Measurements from ENCODE around the gene MRTFB.

MRTFB gene

GRCh38 chr16:14069818-14070217 lies 1.3 kb upstream of the MRTFB start:
- DNase-seq, result no peak

DNA sequence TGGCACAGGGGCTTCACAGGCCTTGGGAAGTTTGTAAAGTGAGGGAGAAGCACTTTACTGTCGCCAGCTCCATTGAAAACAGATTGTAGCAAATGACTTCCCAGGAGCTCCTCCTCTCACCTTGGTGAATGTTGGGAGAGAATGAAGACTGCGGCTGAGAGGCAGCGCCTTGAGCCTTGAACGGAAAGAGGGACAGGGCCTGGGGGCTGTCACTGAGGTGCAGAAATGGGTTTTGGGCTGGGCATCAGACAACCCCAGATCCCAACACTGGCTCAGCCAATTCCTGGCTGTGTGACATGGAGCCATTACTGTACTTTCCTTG lies 603 bp upstream of the MRTFB start:
- no peak for DNase-seq

- DNase-seq, result peak in 1 of 4 experiments; percentile 13
Observed at GRCh38 chr16:14071576-14072271, 605 bp downstream of the MRTFB start.

- DNase-seq, result no peak
Observed at GRCh38 chr16:14072360-14072759, 1.2 kb downstream of the MRTFB start.

DNA sequence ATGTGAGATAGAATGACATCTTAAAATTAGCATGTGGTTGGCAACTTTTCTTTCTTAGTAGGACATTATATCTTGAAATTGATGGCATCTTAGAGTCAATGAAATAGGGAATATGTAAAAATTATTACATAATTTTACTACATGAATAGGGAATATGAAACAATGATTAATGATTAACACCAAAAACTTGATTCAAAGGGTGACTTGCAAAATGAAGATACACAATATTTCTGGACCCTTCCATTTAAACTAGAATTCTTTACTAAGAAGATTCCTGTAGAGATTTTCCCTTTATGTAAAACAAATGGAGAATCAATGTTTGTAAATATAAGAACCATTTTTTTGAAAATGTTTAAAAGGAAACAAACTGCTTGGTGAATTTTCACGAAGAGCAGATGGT lies 3.4 kb downstream of the MRTFB start:
- no peak for DNase-seq

GRCh38 chr16:14077918-14078317 lies 6.8 kb downstream of the MRTFB start:
- no peak for DNase-seq

DNA sequence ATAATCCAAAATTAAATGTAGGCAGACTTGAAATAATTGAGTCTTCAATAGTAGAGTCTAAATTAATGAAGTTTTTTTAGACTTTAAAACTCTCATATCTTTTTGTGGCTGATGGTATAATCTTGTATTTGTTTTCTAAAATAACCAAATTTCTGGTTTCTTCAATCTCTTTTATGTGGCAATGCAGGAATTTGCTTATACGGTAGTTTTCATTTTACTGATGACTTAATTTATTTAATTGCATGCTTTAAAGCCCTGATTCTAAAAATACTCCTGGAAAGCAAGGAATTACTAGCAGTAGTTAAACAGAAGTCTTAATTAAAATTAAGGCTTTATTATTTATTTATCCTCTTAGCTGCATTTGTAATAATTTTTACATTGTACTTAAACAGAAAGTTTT lies 15.4 kb downstream of the MRTFB start:
- DNase-seq, result no peak

DNA sequence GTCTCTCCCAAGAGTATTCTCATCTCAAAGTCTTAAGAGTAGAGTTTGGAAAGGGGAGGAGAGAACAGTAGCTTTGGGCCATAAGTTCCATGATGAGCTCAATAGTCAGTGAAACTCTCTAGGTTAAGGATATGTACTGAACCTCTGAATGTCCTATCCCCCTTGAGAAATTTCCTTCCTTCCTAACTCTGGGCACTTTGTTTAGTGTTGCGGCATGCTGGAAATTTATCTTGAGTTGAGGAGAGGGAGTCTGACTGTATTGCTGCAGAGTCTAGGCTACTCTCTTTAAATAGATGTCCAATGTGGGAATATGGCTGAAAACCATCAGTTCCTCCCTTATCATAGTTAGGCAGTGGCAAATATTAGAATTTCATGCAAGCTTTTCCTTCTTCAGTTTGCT lies 16.1 kb downstream of the MRTFB start:
- DNase-seq, result no peak

GRCh38 chr16:14087590-14088154 lies 16.6 kb downstream of the MRTFB start:
- DNase-seq, result no peak

- DNase-seq, result no peak
Observed at GRCh38 chr16:14088155-14088753, 17.1 kb downstream of the MRTFB start.

GRCh38 chr16:14089283-14089823 lies 18.2 kb downstream of the MRTFB start:
- no peak for DNase-seq

DNA sequence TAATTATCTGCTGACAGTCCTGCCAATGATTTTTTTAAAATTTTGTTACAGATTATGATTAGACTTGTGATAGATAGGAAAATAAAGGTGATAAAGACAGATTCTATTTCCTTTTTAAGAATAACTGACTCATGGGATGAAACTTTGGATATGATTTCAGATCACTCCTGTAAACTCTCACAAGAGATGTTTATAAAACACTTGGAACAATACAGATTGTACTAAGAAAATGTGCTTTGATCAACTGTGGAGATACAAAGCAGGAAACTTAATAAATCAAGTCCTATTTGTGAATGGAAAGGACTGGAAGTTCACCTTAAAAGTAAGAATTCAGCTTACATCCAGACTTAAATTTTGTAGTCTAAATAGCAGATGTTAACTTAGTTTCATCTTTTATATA lies 21.4 kb downstream of the MRTFB start:
- DNase-seq, result no peak

DNA sequence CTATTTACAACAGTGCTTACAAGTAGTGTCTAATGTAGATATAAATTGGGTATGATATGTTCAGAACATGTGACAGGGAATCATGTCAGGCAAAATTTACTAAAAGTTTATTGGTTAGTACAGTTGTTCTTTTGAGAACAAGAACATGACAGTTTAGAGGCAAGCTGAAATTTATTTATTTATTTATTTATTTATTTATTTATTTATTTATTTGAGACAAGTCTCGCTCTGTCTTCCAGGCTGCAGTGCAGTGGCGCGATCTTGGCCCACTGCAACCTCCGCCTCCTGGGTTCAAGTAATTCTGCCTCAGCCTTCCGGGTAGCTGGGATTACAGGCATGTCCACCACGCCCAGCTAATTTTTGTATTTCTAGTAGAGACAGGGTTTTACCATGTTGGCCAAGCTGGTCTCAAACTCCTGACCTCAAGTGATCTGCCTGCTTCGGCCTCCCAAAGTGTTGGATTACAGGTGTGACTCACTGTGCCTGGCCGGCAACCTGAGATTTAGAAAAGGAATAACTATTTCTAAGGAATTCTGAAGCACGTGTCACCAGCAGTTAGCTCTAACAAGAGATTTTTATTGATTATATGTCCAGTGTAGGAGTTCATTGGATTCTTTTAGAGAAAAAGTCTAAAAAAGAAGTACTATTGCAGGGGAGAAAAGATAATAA lies 24.9 kb downstream of the MRTFB start:
- no peak for DNase-seq

DNA sequence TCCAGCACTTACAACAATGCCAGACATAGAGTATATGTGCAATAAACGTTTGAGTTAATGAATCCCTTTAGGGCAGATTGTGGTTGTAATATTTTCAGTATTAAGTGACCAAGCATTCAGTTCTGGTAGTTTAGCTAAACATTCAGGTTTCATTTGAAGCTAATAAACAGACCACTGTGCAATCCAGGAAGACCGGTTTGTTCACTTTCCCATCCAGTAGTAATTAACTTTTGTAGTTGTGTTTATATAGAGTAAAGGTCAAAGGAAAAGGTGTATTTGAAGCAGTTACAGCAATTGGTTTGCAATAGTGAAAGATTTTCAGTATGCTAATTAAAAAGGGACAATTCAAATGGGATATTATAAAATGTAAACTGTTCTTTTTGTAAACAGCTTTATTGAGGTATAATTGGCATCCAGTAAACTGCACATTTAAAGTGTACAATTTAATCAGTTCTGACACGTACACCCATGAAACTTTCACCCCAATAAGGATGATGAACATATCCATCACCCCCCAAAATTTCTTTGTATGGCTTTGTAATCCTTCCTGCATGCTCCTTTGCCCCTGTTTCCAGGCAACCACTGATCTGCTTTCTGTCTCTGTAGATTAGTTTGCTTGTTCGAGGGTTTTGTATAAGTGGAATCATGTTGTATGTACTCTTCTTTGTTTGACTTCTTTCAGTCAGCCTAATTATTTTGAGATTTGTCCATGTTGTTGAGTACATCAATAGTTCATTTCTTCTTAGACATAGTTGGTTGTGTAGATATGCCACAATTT lies 26.3 kb downstream of the MRTFB start:
- no peak for DNase-seq

- no peak for DNase-seq
Observed at GRCh38 chr16:14098081-14098480, 27.0 kb downstream of the MRTFB start.

DNA sequence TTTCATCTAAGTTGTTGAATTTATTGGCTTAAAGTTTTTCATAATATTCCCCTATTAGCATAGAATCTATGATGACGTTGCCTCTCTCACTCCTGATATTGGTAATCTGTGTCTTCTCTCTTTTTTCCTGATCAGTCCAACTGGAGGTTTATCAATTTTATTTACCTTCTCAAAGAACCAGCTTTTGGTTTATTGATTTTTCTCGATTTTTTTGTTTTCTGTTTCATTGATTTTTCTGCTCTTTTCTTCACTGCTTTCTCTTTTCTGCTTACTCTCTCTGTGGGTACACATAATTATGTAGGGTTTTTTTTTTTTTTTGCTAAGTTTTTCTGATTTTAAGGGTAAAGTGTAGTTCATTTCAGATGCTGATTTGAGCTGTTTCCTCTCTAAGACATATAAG lies 29.7 kb downstream of the MRTFB start:
- no peak for DNase-seq

- no peak for DNase-seq
Observed at GRCh38 chr16:14101415-14101814, 30.3 kb downstream of the MRTFB start.

DNA sequence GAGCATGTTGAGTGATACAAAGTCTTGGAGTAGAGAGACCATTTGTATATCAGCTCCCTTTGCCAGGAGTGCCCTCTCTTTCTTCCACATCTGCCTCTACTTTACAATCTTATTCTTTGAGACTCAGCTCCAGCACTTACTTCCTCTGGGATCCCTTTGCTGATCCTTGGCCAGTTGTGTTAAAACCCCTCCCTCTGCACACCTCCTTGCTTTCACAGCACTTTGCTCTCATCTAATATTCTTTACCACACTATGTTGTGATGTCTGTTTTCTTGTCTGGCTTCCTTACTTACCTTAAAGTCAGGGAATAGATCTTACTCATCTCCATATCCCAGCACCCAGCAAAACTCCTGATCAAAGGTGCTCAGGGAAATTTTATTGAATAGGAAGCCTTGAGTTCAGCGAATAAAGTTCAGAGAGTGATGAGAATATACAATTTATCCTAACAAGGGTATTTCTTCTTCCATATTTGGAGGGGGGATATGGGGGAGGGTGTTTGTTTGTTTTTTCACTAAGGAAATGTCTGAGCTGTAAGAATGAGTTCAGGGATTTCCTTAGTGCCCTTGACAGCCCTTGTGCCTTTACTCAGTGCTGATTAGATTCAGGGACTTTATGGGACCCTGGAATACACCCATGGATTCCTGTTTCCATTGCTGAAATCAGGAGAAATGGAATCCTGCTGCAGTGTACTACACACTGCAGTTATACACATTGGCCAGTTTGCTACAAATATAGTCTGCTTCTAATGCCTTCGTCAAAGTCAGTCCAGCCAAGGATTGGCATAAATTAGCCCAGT lies 32.0 kb downstream of the MRTFB start:
- DNase-seq, result no peak

DNA sequence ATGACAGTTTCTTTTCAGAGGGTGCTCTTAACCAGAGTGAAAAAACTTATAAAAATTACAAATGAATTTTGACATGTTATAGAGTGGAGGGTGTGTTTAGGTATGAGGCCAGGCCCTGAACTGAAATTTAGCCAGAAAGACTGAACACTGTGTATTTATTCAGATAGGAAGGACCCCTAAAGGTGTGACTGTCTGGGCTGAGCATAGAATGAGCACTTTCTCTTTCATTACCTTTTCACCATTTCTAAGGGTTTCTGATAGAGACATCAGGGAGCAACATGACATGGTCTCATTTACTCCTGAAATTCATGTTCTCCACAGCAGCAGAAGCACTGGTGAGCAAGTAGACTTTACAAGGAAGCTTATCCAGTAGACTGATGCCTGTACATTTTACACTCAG lies 32.9 kb downstream of the MRTFB start:
- no peak for DNase-seq

DNA sequence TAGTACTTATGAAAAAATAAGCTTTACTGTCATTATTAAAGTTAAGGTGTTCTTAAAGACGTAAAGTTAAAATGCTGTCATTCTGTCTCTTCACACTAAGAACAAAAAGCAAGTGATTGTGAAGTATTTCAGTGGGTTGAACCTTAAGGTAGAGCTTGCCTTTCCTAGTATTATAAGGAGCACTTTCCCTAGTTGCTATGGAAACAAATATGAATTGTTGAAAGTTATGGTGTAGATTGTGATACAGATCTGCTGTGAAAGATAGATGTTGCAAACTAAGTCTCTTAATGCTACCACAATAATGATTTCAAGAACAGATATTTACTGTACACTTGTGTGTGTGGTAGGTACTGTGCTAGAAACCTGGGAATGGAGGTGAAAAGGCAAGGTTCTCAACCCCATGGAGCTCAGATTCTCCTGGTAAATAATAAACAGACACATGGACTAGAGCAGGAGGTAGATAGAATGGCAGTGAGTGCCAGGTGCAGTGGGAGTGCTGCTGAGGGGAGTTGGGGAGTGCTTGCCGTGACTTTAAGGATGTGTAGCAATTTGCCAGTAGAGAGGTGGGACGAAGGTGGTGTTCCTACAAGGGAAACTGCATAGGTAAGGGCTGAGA lies 34.7 kb downstream of the MRTFB start:
- DNase-seq, result no peak

DNA sequence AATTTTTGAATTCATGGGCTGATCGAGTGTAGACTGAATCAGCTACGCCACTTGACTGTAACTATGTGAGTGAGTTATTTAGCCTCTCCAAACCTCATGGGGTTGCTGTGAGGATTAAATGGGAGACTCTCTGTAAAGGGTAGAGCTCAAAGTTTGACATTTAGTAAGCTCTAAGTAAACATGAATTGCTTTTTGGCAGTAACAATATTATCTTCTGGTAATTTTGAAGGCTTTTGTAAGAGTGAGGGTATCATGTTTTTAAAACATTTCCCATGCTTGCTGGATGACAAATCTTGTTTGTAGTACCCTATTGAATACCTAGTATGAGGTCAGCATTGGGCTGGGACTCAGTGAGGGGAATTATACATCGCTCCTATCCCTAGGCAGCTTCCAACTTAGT lies 35.3 kb downstream of the MRTFB start:
- DNase-seq, result no peak

DNA sequence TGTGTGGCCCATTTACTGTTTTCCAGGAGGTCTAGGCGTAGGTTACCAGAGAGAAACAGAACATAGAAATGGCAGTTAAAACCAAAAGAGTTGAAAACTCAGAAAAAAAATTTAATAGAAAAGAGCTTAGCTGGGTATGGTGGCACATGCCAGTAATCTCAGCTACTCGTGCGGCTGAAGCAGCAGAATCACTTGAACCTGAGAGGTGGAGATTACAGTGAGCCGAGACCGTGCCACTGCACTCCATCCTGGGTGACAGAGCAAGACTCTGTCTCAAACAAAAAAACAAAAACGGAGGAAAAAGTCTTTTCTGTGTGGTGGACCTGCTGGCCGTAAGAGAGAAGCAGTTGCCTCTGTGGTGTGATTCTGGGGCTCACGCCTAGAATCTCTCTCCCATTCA lies 35.8 kb downstream of the MRTFB start:
- DNase-seq, result no peak

All from activated CD4-positive, CD25-positive, alpha-beta regulatory T cell (primary cell).